CD4-positive, CD25-positive, alpha-beta regulatory T cell (primary cell): Measurements from ENCODE around the gene ERICH6B. TPM values are rescaled to one million over a fixed set of nuclear protein-coding genes. Genes with fewer than 3 reads are reported as not detected.

Source experiments
- ATAC-seq, 2 donors: fragments of 150-1000 bp; cut with Tn5 transposase; one replicate each; pipeline ENCODE4 v1.10.0; 2021; ENCODE audit warnings: low read depth in 2 of 2, moderate number of reproducible peaks in 2 of 2, moderate library complexity in 1 of 2
- DNase-seq, 3 donors: peaks; one replicate each; pipeline versions ENCODE4 v3.0.0 to v3.0.0-alpha.2; 2012 to 2022; ENCODE audit warnings: mixed read lengths in 1 of 3
- H3K27ac ChIP-seq: one replicate; pipeline ENCODE4 v1.7.0; 2013; ENCODE audit warnings: mild to moderate bottlenecking, low read length; ENCODE audit not compliant: insufficient read depth, poor library complexity, severe bottlenecking
- H3K27me3 ChIP-seq: one replicate; pipeline ENCODE4 v1.7.0; 2013; ENCODE audit warnings: low read length; ENCODE audit not compliant: control insufficient read depth, insufficient read depth
- H3K36me3 ChIP-seq: one replicate; pipeline ENCODE4 v1.7.0; 2013; ENCODE audit warnings: mild to moderate bottlenecking, low read length, moderate library complexity; ENCODE audit not compliant: control insufficient read depth, insufficient read depth
- H3K4me1 ChIP-seq: 2 replicates; pipeline ENCODE4 v1.7.0; 2013; ENCODE audit warnings: mild to moderate bottlenecking, low read length; ENCODE audit not compliant: insufficient read depth, control insufficient read depth, poor library complexity, severe bottlenecking
- H3K4me3 ChIP-seq: one replicate; pipeline ENCODE4 v1.7.0; 2013; ENCODE audit warnings: low read depth, mild to moderate bottlenecking, low read length, moderate library complexity
- H3K9me3 ChIP-seq, 2 experiments: 1 replicate in 1 of 2; 2 replicates in 1 of 2; pipeline ENCODE4 v1.7.0; 2013; ENCODE audit warnings: low read length in 2 of 2, mild to moderate bottlenecking in 1 of 2, moderate library complexity in 1 of 2; ENCODE audit not compliant: control insufficient read depth in 2 of 2
- H3K27ac Mint-ChIP-seq, 3 donors: one replicate each; pipeline ENCODE4 v1.8.0; 2020 to 2022; ENCODE audit warnings: mild to moderate bottlenecking in 3 of 3, mixed read lengths in 3 of 3, moderate library complexity in 2 of 3
- H3K27me3 Mint-ChIP-seq: one replicate; pipeline ENCODE4 v1.8.0; 2022; ENCODE audit warnings: mild to moderate bottlenecking, mixed read lengths
- H3K36me3 Mint-ChIP-seq: one replicate; pipeline ENCODE4 v1.8.0; 2020; ENCODE audit warnings: mixed read lengths
- H3K4me1 Mint-ChIP-seq, 4 donors: one replicate each; pipeline ENCODE4 v1.8.0; 2020 to 2022; ENCODE audit warnings: mixed read lengths in 4 of 4, mild to moderate bottlenecking in 1 of 4
- H3K4me3 Mint-ChIP-seq, 4 donors: one replicate each; pipeline ENCODE4 v1.8.0; 2020 to 2022; ENCODE audit warnings: mild to moderate bottlenecking in 4 of 4, mixed read lengths in 4 of 4, moderate library complexity in 3 of 4
- H3K9me3 Mint-ChIP-seq, 7 donors: one replicate each; pipeline ENCODE4 v1.8.0; 2020 to 2022; ENCODE audit warnings: mixed read lengths in 7 of 7, mild to moderate bottlenecking in 3 of 7, moderate library complexity in 2 of 7
- polyA plus RNA-seq, 4 donors: library from polyadenylated mRNA; unstranded; fragments of 300-500 nt; fragmentation: Illumina TruSeq; gene quantifications; one replicate each; pipeline ENCODE4 v1.2.3, GENCODE V29; 2021
- total RNA-seq: library from RNA; stranded (reverse); gene quantifications from one replicate; pipeline ENCODE4 v1.2.3, GENCODE V29; 2022

ERICH6B gene
- total and polyA plus RNA-seq, 5 donors from 2014 or later = 0.38 TPM; not detected in 4

DNA sequence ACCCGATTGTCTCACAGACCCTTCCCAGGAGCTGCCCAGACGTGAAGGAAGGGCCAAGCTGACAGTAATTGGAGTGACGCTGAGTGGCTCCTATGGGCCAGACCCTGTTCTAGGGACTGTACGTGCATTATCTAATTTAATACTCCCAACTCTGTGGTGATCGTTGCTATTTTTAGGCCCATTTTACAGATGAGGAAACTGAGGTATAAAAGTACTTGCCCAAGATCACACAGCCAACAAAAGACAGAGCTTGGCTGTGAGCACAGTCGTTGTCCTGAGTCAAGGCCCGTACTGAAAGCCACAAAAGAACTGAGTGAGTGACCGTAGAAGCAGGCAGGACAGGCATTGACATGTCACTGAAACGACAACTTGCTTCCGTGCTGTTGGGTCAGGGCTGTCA is 74.7 kb downstream of the ERICH6B start:
- H3K4me1 Mint-ChIP-seq = peaks cover 4 to 17% (median 6%) of the 10 kb centered on the region in 4 donors
- no peak overlapping the region for H3K4me3 Mint-ChIP-seq
- Histone ChIP-seq H3K27ac (no peak overlapping the region), H3K36me3 (peaks cover 2% of the 10 kb centered on the region), H3K4me3 (no peak overlapping the region), H3K27me3 (no peaks in the 10 kb centered on the region), H3K4me1 (no peaks in the 10 kb centered on the region), H3K9me3 (no peaks in the 10 kb centered on the region)
- ATAC-seq = no peak
- peaks cover 2% of the 10 kb centered on the region for H3K36me3 Mint-ChIP-seq
- H3K27ac Mint-ChIP-seq = no peak overlapping the region
- H3K9me3 Mint-ChIP-seq = no peaks in the 10 kb centered on the region
- DNase-seq = no peak
- H3K27me3 Mint-ChIP-seq = no peaks in the 10 kb centered on the region

DNA sequence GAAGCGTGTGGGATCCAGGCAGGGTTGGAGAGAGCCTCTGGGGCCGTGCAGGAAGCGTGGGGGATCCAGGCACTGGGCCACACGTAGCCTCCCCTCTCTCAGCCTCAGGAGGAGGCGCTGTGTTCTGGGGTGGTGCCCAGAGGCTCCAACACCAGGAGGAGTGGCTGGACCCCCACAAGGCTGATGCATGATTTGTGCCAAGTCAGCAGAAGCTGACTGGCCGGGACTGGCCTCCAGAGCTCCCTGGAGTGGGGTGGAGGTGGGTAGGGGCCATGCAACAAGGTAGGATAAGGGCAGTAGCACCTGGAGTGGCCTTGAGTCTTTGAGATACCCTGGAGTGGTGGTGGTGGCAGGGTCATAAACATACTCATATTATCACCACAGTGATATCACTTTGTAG is 75.3 kb downstream of the ERICH6B start:
- no peaks in the 10 kb centered on the region for H3K27me3 ChIP-seq
- no peaks in the 10 kb centered on the region for H3K4me1 ChIP-seq
- Mint-ChIP-seq H3K36me3 (peaks cover 4% of the 10 kb centered on the region), H3K4me3 (no peak overlapping the region), H3K27me3 (no peaks in the 10 kb centered on the region), H3K9me3 (no peaks in the 10 kb centered on the region), H3K4me1 (peaks cover 5 to 17% (median 8%) of the 10 kb centered on the region in 4 donors), H3K27ac (peak overlapping the region in 1 of 3 donors; percentile 89)
- H3K36me3 ChIP-seq = peaks cover 8% of the 10 kb centered on the region
- H3K9me3 ChIP-seq = no peaks in the 10 kb centered on the region
- H3K4me3 ChIP-seq = no peak overlapping the region
- no peak for ATAC-seq
- H3K27ac ChIP-seq = no peak overlapping the region
- no peak for DNase-seq

DNA sequence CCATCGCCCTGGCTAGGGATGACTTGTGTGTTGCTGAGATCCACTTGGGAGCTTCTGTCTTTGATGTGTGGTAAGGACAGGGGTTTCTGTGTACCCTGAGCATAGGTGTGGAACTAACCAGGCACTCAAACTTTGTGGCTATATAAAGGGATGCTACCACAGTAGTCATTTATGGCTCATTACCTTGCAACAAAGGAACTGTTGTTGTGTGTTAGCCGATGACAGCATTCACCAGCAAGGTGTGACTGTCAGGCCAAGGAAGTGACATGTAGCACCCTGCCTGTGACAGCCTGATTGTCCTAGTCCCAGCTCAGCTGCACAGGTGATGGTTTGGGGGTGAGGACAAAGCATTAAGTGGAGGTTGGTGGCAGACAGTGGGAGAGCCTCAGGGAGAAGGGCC is 77.2 kb downstream of the ERICH6B start:
- Histone ChIP-seq H3K9me3 (no peaks in the 10 kb centered on the region), H3K4me1 (no peaks in the 10 kb centered on the region), H3K36me3 (peaks cover 26% of the 10 kb centered on the region), H3K4me3 (no peak overlapping the region), H3K27ac (no peak overlapping the region), H3K27me3 (no peaks in the 10 kb centered on the region)
- Mint-ChIP-seq H3K9me3 (no peaks in the 10 kb centered on the region), H3K4me3 (no peak overlapping the region), H3K4me1 (peaks cover 5 to 17% (median 9%) of the 10 kb centered on the region in 4 donors), H3K36me3 (peaks cover 6% of the 10 kb centered on the region), H3K27ac (peak overlapping the region in 1 of 3 donors; percentile 1), H3K27me3 (no peaks in the 10 kb centered on the region)
- ATAC-seq (no peak), DNase-seq (no peak)

DNA sequence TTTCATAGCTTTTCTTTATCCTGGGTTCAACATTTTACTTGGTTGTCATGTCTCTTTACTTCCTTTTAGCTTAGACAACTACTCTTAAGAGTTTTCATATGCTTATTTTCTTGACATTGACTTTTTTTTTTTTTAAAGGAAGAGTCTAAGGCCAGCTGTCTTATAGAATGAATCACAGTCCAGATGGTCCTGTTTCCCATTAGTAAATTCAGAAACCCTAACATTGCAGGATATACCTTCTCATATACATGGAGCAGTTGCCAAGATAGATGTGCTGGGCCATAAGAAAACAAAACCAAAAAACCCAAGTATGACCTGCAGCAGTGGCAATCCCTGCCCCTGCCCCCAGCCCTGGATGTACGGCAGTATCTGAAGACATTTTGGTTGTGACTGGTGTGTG is 78.0 kb downstream of the ERICH6B start:
- Histone ChIP-seq H3K27me3 (no peaks in the 10 kb centered on the region), H3K4me1 (no peaks in the 10 kb centered on the region), H3K36me3 (peaks cover 33% of the 10 kb centered on the region), H3K9me3 (no peaks in the 10 kb centered on the region), H3K4me3 (no peak overlapping the region), H3K27ac (no peak overlapping the region)
- Mint-ChIP-seq H3K36me3 (peaks cover 13% of the 10 kb centered on the region), H3K4me3 (no peak overlapping the region), H3K9me3 (no peaks in the 10 kb centered on the region), H3K4me1 (peaks cover 5 to 17% (median 9%) of the 10 kb centered on the region in 4 donors), H3K27ac (peak overlapping the region in 2 of 3 donors; percentile 1 to 26), H3K27me3 (no peaks in the 10 kb centered on the region)
- DNase-seq = no peak
- ATAC-seq = no peak

DNA sequence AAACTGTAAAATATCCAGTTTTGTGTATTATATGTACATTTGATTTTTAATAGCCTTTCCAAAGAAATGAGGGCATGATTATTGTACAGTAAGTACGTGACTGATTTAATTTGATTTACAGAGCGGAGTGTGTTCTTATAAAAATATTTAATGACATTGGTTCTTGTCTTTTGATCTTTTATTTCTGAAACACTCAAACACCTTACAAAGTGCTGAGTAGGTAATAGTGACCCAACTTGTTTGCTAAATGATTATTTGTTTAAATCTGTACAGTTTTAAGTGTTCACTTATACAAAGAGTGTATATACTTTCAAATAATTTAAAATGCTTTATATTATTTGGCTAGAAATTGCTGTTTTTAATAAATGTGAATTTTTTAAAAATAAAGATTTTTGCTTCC is 79.3 kb downstream of the ERICH6B start:
- peaks cover 44% of the 10 kb centered on the region for H3K36me3 ChIP-seq
- H3K27me3 Mint-ChIP-seq = no peaks in the 10 kb centered on the region
- H3K4me3 ChIP-seq = no peak overlapping the region
- DNase-seq (no peak), ATAC-seq (no peak)
- H3K36me3 Mint-ChIP-seq = peaks cover 22% of the 10 kb centered on the region
- no peaks in the 10 kb centered on the region for H3K4me1 ChIP-seq
- H3K27ac ChIP-seq = peak overlapping the region; percentile 7
- H3K9me3 ChIP-seq = no peaks in the 10 kb centered on the region
- H3K27me3 ChIP-seq = no peaks in the 10 kb centered on the region
- H3K4me1 Mint-ChIP-seq = peaks cover 5 to 17% (median 9%) of the 10 kb centered on the region in 4 donors
- H3K27ac Mint-ChIP-seq = no peak overlapping the region
- no peaks in the 10 kb centered on the region for H3K9me3 Mint-ChIP-seq
- no peak overlapping the region for H3K4me3 Mint-ChIP-seq

DNA sequence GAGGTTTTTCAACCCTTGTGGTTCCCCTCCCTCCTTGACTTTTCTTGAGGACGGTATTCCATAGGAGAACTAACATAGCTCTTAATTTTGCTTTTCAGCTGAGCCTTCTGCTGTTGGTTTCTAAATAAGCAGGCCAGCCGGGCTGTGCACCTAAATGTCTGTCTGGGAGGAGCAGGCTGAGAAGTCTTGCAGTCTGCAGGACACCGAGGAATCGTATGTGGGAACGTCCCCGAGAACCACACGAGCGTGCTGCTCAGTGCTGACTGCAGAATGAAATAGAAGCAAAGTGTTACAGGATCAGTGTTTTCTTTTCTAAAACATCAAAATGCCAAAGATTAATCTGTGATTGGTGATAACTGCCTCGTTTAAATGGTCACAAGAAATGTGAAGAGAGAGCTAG is 80.9 kb downstream of the ERICH6B start:
- Mint-ChIP-seq H3K27ac (peak overlapping the region in 1 of 3 donors; percentile 60), H3K4me3 (no peak overlapping the region), H3K36me3 (peaks cover 27% of the 10 kb centered on the region), H3K9me3 (no peaks in the 10 kb centered on the region), H3K27me3 (no peaks in the 10 kb centered on the region), H3K4me1 (peaks cover 5 to 17% (median 9%) of the 10 kb centered on the region in 4 donors)
- H3K27me3 ChIP-seq = no peaks in the 10 kb centered on the region
- H3K4me1 ChIP-seq = no peaks in the 10 kb centered on the region
- no peak for ATAC-seq
- no peaks in the 10 kb centered on the region for H3K9me3 ChIP-seq
- H3K36me3 ChIP-seq = peaks cover 59% of the 10 kb centered on the region
- no peak for DNase-seq
- no peak overlapping the region for H3K27ac ChIP-seq
- no peak overlapping the region for H3K4me3 ChIP-seq

DNA sequence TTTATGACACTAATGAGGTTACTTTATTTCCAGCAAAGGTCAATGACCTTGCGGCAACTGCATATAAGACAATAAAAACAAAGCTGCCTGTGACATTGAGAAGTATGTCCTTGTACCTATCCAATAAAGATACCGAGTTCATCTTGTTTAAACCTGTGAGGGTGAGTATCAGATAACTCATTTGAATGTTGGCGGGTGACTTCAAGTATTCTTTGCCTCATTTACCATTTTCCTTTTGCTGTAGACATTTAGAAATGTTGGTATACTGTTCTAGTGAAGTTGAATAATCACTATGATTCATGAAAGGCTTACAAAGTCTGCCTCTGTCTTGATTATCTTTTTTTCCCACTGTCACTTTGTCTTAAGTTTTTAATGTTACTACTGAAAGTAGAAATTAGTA is 85.8 kb downstream of the ERICH6B start:
- Histone ChIP-seq H3K27me3 (no peaks in the 10 kb centered on the region), H3K9me3 (no peaks in the 10 kb centered on the region), H3K27ac (no peak overlapping the region), H3K36me3 (peaks cover 82% of the 10 kb centered on the region), H3K4me3 (no peak overlapping the region), H3K4me1 (no peaks in the 10 kb centered on the region)
- H3K27ac Mint-ChIP-seq = peak overlapping the region in 1 of 3 donors; percentile 65
- ATAC-seq (no peak), DNase-seq (no peak)
- H3K9me3 Mint-ChIP-seq = no peaks in the 10 kb centered on the region
- peaks cover 41% of the 10 kb centered on the region for H3K36me3 Mint-ChIP-seq
- H3K4me1 Mint-ChIP-seq = peaks cover 2 to 8% (median 7%) of the 10 kb centered on the region in 4 donors
- no peaks in the 10 kb centered on the region for H3K27me3 Mint-ChIP-seq
- H3K4me3 Mint-ChIP-seq = no peak overlapping the region

DNA sequence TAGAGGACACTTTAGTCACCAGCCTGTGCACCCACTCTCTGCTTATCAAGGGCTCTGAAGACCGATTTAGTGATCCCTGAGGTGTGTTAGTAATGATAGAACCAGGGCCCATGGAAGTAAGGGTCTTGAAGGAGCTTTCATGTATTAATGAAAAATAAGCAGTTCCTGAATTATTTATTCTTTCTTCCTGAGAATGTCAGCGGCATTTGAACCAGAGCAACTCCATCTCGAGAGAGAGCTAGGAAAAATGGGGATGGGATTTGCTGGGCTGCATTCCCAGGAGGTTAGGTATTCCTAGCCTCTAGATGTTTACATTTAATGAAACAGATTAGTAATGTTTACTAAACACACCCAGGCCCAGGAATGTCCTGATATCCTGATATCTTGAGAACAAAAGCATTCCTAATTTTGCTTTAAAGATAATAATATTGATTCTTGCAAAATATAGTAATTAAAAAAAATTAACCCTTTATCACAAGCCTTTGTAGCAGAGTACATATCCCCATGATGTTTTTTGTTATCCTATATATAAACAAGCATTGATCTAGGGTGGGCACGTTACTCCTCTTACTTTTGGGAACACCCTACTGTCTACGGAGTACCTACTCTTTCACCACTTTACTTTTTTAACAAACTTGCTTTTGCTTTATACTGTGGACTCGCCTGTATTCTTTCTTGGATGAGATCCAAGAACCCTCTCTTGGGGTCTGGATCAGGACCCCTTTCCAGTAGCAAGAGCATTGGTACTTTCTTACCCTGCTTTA is 87.7 kb downstream of the ERICH6B start:
- no peak for ATAC-seq
- Histone ChIP-seq H3K36me3 (peaks cover 79% of the 10 kb centered on the region), H3K4me1 (no peaks in the 10 kb centered on the region), H3K9me3 (no peaks in the 10 kb centered on the region), H3K27me3 (no peaks in the 10 kb centered on the region), H3K4me3 (no peak overlapping the region), H3K27ac (no peak overlapping the region)
- no peak for DNase-seq
- Mint-ChIP-seq H3K4me1 (peaks cover 4 to 12% (median 9%) of the 10 kb centered on the region in 4 donors), H3K27ac (peak overlapping the region in 1 of 3 donors; percentile 36), H3K27me3 (no peaks in the 10 kb centered on the region), H3K9me3 (no peaks in the 10 kb centered on the region), H3K4me3 (no peak overlapping the region), H3K36me3 (peaks cover 44% of the 10 kb centered on the region)
